Uterus (tissue), 4 donors: ENCODE results near the gene SLC2A8. TPM values are rescaled to one million over a fixed set of nuclear protein-coding genes. Genes with fewer than 3 reads are reported as not detected.

ENCODE experiments used
- DNase-seq, 2 donors: peaks; one replicate each; pipeline ENCODE4 v3.0.0-alpha.2; 2019 to 2020
- H3K27ac ChIP-seq, 2 donors: fragments of 200-600 bp; sonication (generic); 1 replicate in 1 of 2; 2 replicates in 1 of 2; pipeline ENCODE4 v1.5.1; 2016 to 2018
- H3K27me3 ChIP-seq, 2 donors: fragments of 200-600 bp; sonication (generic); one replicate each; pipeline ENCODE4 v1.5.1; 2018 to 2019; ENCODE audit warnings: control low read depth in 1 of 2
- H3K36me3 ChIP-seq, 2 donors: fragments of 200-600 bp; sonication (generic); one replicate each; pipeline ENCODE4 v1.5.1; 2019; ENCODE audit warnings: control low read depth in 1 of 2
- H3K4me1 ChIP-seq, 2 donors: fragments of 200-600 bp; sonication (generic); one replicate each; pipeline ENCODE4 v1.5.1; 2018 to 2019; ENCODE audit warnings: control low read depth in 1 of 2
- H3K4me3 ChIP-seq, 2 donors: fragments of 200-600 bp; sonication (generic); 1 replicate in 1 of 2; 2 replicates in 1 of 2; pipeline ENCODE4 v1.5.1; 2018 to 2019; ENCODE audit warnings: mild to moderate bottlenecking in 1 of 2
- H3K9me3 ChIP-seq, 2 donors: fragments of 200-600 bp; sonication (generic); one replicate each; pipeline ENCODE4 v1.5.1; 2019; ENCODE audit warnings: control low read depth in 1 of 2
- POLR2A ChIP-seq, 2 donors: fragments of 450-650 bp; IDR thresholded peaks; one replicate each; pipeline ENCODE4 v1.6.1; 2016; ENCODE audit warnings: antibody characterized with exemption in 2 of 2, mild to moderate bottlenecking in 1 of 2, moderate library complexity in 1 of 2
- intact Hi-C: fragments of 100-400 bp; cut with DNase I; formaldehyde crosslinking; loops from one replicate; pipeline ENCODE4 v1.15.1; 2023; ENCODE audit warnings: low total_unique reads
- total RNA-seq, 4 donors: library from RNA; depleted of rRNA in 3 of 4; stranded (reverse); fragments of >200 nt in 3 of 4; gene quantifications; one replicate each; pipeline versions ENCODE4 v1.1.0 to v1.2.4, GENCODE V29; 2014 to 2023
- TF ChIP-seq, protein P1 (sequence below), 4 experiments: fragments of 200-600 bp in 2 of 4; fragments of 450-650 bp in 2 of 4; sonication (generic) in 2 of 4; IDR thresholded peaks; one replicate each; pipeline ENCODE4 v1.5.1; 2016 to 2019; ENCODE audit warnings: antibody characterized with exemption in 4 of 4, mild to moderate bottlenecking in 2 of 4, moderate library complexity in 1 of 4
- donor health status: DM: yes; HTN: yes; CAD: no.

SLC2A8 gene
- total RNA-seq, 4 donors from 2014 or later: 1.8 to 45.1 (median 10.5) TPM

GRCh38 chr9:127419348-127419747, 22.4 kb downstream of the SLC2A8 start:
- H3K9me3 ChIP-seq: no peaks in the 10 kb centered on the region
- H3K4me1 ChIP-seq: peaks cover 5 to 11% of the 10 kb centered on the region in 2 donors
- H3K36me3 ChIP-seq: no peaks in the 10 kb centered on the region
- intact Hi-C loops: no loop called here
- H3K4me3 ChIP-seq: no peak overlapping the region
- H3K27ac ChIP-seq: no peak overlapping the region
- no peaks in the 10 kb centered on the region for H3K27me3 ChIP-seq
- no peak for DNase-seq
- TF ChIP-seq, protein P1, sequence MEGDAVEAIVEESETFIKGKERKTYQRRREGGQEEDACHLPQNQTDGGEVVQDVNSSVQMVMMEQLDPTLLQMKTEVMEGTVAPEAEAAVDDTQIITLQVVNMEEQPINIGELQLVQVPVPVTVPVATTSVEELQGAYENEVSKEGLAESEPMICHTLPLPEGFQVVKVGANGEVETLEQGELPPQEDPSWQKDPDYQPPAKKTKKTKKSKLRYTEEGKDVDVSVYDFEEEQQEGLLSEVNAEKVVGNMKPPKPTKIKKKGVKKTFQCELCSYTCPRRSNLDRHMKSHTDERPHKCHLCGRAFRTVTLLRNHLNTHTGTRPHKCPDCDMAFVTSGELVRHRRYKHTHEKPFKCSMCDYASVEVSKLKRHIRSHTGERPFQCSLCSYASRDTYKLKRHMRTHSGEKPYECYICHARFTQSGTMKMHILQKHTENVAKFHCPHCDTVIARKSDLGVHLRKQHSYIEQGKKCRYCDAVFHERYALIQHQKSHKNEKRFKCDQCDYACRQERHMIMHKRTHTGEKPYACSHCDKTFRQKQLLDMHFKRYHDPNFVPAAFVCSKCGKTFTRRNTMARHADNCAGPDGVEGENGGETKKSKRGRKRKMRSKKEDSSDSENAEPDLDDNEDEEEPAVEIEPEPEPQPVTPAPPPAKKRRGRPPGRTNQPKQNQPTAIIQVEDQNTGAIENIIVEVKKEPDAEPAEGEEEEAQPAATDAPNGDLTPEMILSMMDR (IDR thresholded peaks at IDR 0.05): no peak
- TF ChIP-seq POLR2A (IDR thresholded peaks at IDR 0.05): no peak

- TF ChIP-seq, protein P1 (IDR thresholded peaks at IDR 0.05): no peak
- no peak for TF ChIP-seq POLR2A (IDR thresholded peaks at IDR 0.05)
- intact Hi-C loops: no loop called here
- peaks cover 5 to 11% of the 10 kb centered on the region in 2 donors for H3K4me1 ChIP-seq
- no peaks in the 10 kb centered on the region for H3K9me3 ChIP-seq
- no peak overlapping the region for H3K27ac ChIP-seq
- no peak for DNase-seq
- no peaks in the 10 kb centered on the region for H3K36me3 ChIP-seq
- H3K4me3 ChIP-seq: no peak overlapping the region
- H3K27me3 ChIP-seq: no peaks in the 10 kb centered on the region
These were observed 24.1 kb downstream of the SLC2A8 start for GRCh38 chr9:127421057-127421456.

DNA sequence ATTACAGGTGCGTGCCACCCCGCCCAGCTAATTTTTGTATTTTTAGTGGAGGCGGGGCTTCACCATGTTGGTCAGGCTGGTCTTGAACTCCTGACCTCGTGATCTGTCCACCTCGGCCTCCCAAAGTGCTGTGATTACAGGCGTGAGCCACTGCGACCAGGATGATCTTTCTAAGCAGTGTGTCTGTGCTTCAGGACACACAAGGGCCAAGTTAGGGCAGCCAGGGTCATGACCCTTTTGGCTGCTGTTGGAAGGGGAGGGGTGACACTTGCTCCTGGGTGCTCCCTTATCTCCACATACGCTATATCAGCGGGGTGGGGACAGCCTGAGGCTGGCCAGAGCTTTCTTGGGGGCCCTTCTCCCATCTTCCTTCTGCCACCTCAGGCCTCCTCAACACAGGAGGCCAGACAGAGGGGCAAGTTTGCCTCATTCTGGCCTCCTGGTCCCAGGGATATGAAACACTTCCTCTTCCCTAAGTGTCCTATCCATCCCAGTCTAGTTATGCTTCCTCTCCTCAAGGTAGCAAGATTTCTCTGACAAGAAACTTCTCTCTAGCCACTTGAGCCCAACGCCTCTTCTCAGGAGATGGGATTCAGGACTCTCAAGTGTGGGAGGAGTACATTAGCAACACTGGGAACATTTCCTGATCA, 25.3 kb downstream of the SLC2A8 start:
- no peak for DNase-seq
- Histone ChIP-seq H3K27me3 (no peaks in the 10 kb centered on the region), H3K4me3 (no peak overlapping the region), H3K4me1 (peaks cover 5 to 11% of the 10 kb centered on the region in 2 donors), H3K36me3 (no peaks in the 10 kb centered on the region), H3K27ac (peak overlapping the region in 1 of 2 donors; percentile 93), H3K9me3 (no peaks in the 10 kb centered on the region)
- TF ChIP-seq POLR2A (IDR thresholded peaks at IDR 0.05): no peak
- TF ChIP-seq, protein P1 (IDR thresholded peaks at IDR 0.05): no peak
- intact Hi-C loops: no loop called here

GRCh38 chr9:127422787-127423186, 25.8 kb downstream of the SLC2A8 start:
- no peak for DNase-seq
- no peaks in the 10 kb centered on the region for H3K27me3 ChIP-seq
- intact Hi-C loops: no loop called here
- peaks cover 5 to 11% of the 10 kb centered on the region in 2 donors for H3K4me1 ChIP-seq
- peak overlapping the region in 1 of 2 donors; percentile 62 for H3K4me3 ChIP-seq
- H3K27ac ChIP-seq: peak overlapping the region; percentile 90 to 93
- no peaks in the 10 kb centered on the region for H3K9me3 ChIP-seq
- H3K36me3 ChIP-seq: no peaks in the 10 kb centered on the region
- TF ChIP-seq, protein P1 (IDR thresholded peaks at IDR 0.05): no peak
- no peak for TF ChIP-seq POLR2A (IDR thresholded peaks at IDR 0.05)

DNA sequence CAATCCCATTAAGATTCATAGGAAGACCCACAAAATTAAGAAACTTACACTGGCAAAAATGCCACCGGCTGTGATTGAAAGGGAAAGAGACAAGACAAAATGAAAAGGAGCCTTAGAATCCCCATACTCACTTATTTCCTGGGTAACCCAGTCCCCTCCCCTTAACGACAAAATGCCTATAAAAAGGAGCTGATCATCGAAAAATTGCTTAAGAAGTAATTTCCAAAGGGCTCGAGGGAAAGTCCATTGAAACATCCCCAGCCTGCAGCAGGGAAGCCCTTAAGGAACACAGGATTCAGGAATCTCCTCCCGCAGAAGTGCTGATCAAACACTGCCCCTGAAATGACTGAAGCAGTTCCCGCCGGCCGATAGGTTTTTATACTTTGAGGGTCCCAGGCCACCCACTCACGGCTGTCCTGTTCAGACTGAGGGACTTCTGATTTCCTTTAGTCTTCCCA, 26.5 kb downstream of the SLC2A8 start:
- no peaks in the 10 kb centered on the region for H3K9me3 ChIP-seq
- intact Hi-C loops: no loop called here
- peaks cover 5 to 11% of the 10 kb centered on the region in 2 donors for H3K4me1 ChIP-seq
- H3K4me3 ChIP-seq: peak overlapping the region; percentile 62 to 81
- no peak for TF ChIP-seq POLR2A (IDR thresholded peaks at IDR 0.05)
- TF ChIP-seq, protein P1 (IDR thresholded peaks at IDR 0.05): no peak
- H3K27ac ChIP-seq: peak overlapping the region; percentile 90 to 93
- no peaks in the 10 kb centered on the region for H3K36me3 ChIP-seq
- no peaks in the 10 kb centered on the region for H3K27me3 ChIP-seq
- no peak for DNase-seq
